Stimulated activated CD4-positive, alpha-beta T cell treated with anti-CD3 and anti-CD28 coated beads, Interleukin-15, amount 100 ng/mL, for 48 hours (primary cell): ENCODE measurements around the gene CIDEA.
A peak's percentile ranks its signal among the peaks of the same experiment; 100 is the strongest.

Experiments used
- DNase-seq, 2 donors: peaks; one replicate each; pipeline ENCODE4 v3.0.0-alpha.2; 2020; ENCODE audit warnings: low read depth in 2 of 2

The CIDEA gene

DNA sequence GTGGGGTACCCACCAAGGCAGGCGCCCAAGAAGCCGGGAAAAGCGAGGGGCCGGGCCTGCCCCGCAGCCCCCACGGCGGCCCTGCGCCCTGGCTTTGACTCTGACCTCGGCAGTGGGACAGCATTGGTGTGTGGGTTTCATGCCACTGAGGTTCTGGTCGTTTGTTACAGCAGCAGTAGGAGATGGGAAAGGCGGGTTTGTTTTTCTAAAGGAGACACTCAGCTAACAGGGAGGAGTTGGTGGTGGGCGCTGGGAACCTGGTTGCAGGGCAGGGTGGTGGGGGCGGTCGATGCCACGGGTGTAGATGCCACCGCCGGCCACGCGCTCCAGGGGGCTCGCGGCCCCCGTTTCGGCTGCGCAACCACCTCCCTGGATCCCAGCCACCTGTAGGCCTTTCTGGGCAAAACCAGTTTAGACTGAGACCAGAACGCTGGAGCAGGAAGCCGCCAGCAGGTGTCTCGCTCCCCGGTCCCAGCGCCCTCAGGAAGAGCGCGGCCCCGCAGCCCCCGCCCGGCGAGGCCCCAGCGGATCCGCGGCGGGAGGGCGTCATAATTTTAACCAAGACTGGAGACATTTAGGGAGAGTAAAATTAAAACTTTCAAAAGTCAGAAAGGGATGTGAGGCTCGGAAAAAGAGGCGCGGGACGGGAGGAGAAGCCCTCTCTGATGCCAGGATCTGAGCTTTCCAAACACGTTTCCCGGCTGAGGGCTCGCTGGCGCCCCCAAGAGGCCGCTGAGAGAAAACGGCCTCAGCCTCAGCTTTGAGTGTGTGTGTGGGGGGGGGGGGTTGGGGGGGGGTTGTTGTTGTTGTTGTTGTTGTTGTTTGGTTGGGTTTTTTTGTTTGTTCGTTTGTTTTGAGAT is 17.4 kb downstream of the CIDEA start:
- peak; percentile 20 to 31 for DNase-seq

DNA sequence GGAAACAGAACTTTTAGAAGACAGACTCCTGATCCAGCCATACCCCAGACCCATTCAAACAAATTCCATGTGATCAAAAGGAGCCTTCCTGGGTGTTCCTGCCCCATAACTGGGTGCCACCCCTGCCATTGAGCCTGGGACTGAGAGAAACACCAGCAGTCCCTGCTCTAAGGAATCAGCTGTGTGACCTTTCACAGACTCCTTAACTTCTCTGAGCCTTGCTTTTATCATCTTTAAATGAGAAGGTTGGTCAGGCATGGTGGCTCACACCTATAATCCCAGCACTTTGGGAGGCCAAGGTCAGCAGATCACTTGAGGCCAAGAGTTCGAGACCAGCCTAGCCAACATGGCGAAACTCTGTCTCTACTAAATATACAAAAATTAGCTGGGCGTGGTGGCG is 20.6 kb downstream of the CIDEA start:
- no peak for DNase-seq

DNA sequence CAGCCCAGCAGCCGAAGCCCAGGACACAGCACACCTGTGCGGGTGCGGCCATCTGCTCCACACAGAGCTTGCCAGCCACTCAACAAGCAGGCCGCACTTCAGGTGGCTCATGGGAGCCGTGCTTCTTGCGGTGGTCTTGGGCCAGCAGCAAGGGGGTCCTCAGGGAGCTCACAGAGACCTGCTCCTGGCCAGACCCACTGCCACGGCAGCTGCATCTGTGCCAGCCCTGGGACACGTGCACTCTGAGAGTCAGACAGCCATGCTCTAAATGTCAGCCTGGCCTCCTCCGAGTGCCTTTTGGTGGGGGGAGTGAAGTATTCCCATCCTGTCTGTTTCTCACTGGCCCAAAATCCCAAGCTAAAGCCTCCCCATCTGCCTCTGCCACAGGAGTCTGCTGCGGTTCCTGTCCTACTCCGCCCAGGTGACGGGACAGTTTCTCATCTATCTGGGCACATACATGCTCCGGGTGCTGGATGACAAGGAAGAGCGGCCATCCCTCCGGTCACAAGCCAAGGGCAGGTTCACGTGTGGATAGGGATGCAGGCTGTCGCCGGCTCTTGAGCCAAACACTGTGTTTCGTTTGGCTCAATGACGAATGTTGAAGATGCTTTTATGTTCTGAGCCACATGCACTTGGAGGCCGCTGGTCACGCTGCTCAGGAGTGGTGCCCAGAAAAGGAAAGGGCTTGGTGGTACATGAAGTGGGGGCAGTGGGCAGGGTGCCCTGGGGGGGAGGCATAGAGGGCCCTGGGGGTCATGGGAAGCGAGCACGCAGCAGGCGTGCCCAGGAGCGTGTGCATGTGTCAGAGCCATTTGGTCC is 22.8 kb downstream of the CIDEA start:
- no peak for DNase-seq

DNA sequence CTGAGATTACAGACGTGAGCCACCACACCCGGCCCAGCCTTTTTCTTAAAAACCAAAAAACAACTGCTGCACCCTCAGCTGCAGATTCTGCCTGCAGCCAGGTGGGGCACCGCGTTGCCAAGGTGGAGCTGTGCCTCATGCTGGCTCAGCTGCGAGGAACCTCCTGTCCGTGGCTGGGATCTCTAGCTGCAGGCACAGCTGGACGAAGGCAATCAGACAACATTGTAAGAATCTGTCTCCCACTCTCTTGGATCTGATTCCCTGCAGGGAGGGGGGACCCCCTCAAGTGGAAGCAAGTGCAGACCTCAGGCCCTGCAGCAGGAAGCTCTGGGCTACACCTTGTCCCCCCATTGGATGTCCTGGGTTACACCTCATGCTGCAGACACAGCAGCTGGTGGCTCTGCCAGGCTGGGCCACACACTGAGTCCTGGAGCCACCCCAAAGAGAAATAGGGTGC is 24.1 kb downstream of the CIDEA start:
- no peak for DNase-seq

DNA sequence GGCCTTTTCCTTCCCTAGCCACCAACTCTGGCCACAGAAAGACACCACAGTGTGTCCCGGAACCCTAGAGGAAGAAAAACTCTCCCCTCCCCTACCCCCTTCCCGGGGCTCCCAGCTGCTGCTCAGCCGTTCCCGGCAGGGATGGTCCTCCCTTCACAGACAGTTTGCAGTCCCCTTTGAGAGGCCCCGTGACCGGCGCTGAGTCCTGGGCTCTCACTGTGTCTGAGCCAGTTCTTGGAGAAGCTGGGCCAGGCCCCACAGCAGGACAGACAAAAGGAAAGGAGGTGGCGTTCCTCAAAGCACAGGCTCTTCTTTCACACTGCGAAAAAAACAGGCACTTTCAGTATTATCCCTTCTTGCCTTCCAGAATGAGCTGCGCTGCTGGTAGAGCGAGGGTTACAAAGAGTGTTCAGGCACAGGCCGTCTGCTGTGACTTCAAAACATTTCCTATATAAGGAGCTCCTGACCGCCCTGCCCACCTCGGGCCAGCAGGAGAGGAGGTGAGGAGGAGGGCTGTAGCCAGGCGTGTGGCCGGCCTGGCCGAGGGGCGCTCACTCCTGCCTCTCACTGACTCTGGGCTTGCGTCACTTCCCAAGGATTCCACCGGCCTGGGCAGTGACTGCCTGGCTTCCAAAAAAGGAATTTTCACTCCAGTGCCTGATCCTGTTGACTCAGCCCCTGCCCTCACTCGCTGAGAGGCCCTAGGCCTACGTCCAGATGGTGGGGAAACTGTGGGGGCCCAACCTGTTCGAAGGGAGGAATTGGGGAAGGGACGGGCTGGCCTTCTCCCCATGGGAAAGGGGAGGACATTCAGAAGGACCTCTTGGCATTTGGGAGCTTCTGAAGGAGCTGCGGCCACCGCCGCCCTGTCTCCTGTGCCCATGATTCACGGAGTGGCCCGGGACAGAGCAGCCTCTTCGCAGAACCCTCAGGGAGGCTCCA is 24.9 kb downstream of the CIDEA start:
- no peak for DNase-seq

DNA sequence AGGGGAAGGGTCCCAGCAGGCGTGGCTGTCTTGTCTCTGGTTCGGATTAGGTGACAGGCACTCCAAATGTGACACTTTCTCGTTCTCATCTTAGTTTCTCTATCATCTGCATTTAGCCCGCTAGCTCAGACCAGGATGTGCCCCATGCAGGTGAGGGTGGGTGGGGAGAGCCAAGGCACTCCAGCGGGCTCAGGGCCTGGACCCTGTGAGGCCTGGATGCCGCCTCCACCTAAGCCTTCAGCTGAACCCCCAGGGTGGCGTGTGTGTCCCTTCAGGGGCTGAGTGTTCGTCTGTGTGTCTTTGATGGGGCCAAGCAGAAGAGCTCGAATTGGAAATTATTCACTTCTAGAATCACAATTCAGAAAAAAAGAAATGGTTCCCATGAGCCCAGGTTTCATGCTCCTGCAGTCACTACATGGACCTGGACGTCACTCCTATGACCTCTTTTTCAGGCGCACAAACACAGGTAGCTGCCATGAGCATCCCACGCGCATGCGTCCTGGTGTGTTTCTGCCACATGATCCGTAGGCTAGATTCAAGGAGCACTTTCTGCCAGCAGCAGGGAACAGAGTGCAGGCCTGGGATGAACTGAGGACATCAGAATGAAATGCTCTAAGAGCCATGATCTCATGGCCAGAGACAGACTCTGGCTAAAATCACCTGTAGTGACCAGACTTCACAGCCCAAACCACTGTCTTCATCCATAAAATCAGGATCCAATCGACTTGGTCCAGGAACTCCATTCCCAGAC is 25.8 kb downstream of the CIDEA start:
- DNase-seq, result no peak

DNA sequence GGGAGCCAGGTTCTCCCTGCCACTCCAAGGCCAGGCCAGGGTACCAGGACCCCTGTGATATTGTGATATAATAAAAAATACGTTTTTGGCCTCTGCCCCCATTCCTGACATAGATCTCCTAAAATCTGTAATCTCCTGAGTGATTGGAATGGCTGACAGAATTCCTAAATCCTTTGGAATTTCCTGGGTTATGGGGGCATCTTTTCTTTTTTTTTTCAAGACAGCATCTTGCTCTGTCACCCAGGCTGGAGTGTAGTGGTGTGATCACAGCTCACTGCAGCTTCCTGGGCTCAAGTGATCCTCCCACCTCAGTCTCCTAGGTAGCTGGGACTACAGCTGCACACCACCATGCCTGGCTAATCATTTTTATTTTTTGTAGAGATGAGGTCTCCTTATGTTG is 27.7 kb downstream of the CIDEA start:
- no peak for DNase-seq

DNA sequence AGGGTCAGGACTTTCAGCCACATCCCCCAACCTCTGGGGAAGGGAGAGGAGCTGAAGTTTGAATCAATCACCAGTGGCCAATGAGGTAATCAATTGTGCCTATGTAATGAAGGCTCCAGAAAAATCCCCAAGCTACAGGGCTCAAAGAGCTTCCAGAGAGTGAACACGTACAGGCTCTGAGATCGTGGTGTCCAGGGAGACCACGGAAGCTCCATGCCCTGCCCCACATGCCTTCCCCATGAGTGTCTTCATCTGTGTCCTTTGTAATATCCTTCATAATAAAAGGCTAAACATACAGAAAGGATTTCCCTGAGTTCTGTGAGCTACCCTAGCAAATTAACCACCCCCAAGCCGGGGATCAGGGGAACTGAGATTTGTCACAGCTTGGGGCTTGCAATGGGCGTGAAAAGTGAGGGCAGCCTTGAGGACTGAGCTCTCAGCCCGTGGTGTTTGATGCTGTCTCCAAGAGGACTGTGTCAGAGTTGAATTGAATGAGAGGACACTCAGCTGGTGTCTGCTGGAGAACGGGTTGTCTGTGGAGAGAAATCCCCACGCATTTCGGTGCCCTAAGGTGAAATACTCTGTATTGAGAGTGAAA is 28.4 kb downstream of the CIDEA start:
- DNase-seq, result no peak

DNA sequence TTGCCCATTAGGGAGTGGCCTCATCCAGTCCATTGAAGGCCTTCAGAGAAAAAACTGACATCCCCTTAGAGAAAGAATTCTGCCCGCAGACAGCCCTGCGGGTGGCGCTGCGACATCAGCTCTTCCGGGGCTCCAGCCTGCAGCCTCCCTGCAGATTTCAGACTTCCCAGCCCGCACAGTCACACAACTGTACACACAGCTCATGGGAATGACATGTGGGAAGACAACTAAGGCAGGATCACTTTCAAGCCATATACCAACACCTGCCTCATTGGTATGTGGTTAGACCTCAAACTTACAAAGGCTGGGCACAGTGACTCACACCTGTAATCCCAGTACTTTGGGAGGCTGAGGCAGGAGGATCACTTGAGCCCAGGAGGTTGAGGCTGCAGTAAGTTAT is 29.1 kb downstream of the CIDEA start:
- DNase-seq, result no peak

DNA sequence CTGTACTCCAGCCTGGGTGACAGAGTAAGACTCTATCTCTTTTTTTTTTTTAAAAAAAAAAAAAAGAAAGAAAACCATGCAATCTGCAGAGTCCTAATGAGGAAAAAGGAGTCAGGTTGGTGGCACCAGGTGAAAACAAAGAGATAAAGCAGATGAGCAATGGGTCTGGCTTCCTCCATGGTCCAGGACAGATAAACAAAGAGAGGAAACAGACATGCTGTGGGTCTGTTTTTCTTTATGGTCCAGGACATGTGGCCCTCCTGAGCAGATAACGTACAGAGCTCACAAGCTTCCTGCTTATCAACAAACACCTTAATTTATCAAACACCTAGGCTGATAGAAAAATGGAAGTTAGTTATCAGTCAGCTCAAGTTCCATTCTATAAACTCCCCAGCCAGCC is 29.5 kb downstream of the CIDEA start:
- no peak for DNase-seq

DNA sequence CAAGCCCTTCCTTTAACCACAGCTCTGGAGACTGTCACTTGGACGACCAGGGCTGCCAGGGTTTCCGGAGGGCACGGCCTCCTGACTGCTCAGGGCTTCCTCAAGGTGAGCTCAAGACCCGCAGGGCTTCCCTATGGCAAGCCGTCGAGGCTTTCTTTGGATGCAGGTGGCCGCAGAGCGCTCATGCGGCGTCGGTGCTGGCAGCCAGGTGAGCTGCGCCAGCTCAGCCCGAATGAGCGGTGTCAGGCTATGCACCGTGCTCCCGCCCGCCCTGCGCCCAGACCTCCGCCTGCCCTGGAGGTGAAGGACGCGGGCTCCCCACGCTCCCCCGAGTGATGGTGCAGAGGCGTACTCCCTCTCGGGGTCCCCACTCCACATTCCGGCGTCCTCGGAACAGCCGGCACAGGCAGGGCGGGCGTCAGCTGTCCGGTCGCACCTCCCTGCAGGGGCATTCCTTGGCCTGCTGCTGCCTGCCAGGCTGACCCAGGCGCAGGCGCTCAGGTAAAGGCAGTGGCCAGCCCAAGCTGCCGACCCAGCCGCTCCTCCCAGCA is 33.0 kb downstream of the CIDEA start:
- no peak for DNase-seq

DNA sequence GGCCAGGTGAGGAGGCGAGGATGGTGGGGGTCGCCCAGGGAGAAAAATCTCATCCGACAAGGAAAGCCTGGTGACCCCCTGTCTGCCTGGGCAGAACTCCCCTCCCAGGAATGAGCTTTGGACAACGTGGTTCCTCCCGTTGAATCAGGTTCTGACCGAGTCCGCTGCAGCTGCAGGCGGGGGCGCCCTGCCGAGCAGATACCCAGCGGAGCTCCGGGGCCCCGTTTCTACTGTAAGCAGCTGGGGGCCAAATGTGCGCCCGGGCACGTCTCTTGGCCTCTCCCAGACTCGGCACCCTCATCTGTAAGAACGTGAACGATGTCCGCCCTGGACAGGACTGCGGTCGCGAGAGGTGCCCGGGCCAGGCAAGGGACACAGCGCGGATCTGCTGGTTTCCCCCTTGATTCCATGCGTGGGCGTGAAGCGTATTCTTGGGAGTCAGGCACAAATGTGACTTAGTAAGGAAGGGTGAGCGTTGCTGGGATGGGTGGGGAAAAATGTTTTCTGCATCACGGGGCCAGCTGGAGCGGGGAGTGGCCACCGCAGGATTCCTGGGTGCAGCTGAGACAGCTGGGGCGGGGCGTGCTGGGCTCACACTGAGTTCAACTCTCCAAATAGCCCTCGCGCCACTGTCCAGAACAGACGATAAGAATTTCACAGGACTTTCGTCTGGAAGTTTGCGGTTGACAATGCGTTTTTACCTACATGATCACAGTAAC is 33.7 kb downstream of the CIDEA start:
- no peak for DNase-seq

DNA sequence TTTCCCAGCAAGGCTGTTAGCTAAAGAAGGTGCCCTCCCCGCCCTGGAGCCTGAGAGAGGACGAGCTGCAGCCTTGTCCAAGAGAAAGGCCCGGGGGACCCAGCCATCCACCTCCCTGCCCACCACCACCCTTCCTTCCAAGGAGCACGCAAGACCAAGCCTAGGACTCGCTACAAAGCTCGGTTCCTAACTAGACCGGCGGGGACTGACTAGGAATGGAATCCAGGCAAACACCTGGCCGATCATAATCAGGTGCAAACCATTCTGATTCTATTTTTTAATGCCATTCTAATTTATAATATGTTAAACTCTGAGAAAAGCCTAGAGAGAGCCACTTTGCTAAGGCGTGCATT is 34.2 kb downstream of the CIDEA start:
- no peak for DNase-seq

DNA sequence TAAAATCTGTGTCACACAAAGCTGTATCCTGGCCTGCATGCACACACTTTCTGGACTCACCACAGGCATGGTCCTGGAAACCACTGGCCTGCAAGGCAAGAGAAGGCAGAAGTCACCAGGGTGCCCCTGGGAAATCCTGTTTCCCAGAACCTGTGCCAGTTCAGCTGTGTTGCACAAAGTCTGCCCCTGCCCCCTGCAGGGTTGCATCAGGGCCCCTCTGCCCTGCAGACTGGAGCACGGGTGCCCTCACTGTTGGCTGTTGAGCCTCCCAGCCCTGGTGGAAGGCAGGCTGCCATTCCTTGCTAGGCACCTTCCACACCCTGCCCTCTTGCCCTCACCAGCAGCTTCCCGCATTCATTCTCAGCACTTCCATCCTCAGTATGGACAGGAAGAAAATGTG is 35.9 kb downstream of the CIDEA start:
- no peak for DNase-seq

DNA sequence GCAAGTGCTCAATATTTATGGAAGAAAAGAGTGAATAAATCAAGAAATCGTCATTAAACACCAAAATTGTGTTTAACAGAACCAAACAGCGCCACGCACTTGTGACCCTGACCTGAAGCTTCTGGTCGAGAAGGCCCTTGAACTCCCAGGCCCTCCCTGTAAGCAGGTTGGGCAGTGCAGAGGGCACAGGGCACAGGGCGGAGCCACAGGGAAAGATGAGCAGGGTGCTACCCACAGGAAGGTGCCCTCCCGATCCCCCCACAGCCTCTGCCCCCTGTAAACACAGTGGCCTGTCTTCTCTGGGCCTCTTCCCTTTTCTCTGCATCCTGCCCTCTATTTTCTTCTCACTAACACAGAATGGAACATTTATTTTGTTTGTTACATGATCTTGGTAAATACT is 37.0 kb downstream of the CIDEA start:
- no peak for DNase-seq

DNA sequence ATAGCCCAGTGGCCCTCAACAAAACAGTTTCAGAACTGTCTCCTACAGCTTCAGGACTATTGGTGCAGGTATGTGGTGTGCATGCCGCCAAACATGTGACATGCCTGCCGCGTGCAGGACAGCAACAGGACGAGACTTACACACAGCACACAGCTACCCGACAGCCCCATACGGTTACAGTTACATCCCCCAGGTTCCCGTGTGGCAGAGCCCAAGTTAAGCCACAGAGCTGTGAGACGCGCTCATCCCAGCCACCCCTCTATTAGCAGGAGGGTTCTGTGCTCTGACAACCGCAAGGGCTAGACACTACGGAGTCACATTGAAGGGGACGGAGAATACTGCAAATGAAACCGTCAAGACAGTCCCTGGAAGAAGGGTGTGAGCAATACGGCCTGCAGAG is 37.5 kb downstream of the CIDEA start:
- no peak for DNase-seq

DNA sequence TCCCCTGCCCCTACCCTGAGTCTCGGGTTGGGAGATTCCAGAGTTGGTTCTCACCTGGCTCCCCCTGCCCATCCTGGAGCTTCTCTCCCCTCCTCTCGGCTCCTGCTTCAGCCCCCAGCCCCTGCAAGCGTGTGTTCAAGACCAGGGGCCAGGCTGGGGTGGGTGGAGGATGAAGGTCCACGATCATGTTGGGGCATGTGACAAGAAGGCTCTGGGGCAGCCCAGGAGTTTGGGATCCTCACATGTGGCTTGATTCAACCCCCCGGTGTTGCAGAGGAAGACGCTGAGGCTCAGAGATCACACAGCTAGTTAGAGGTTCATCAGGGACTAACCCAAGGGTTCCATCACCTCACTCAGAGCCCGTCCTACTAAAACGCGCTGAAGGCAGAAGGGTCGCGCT is 39.7 kb downstream of the CIDEA start:
- DNase-seq, result no peak

DNA sequence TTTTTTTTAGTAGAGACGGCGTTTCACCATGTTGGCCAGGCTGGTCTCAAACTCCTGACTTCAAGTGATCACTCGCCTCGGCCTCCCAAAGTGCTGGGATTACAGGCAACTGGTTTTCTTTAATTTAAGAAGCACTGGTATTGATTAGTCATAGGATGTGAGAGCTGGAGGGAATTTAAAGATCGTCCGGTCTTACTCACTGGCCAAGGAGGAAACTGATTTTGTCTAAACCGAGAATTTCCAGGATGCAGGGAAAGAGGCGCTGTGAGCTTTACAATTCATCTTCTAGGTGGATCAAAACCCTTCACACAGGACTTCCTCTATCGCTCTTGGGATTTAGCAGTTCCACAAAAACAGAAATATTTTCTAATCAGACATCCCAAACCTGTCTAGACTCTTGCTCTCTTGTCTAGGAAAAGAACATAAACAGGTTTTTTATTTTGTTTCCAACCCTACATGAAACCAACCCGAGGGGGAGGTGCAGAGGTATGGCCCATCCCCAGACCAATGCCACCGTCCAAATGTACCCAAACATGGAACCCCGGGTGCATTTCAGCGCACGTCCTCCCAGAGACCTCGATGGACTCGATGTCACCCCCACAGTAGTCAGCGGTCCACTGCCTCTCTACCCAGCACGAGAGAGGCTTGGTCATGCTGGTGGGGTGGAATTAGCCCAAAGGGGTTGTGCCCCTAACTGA is 41.4 kb downstream of the CIDEA start:
- no peak for DNase-seq

DNA sequence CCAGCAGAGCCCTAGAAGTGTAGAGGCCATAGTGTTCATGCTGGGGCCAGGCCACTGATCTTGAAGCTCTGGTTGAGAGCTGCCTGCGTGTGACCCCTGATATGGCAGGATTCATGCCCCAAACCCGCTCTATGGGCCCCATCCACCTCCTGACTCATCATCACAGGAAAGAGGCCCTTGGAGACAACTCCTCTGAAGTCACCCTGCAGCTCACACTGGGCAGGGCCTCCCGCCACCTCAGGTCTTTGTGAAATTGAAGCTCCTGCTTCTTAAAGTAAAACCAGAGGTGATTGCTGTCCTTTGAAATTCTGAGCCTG is 41.9 kb downstream of the CIDEA start:
- DNase-seq, result no peak
